H1 (cell line): ENCODE data around the gene ZBED5. TPM values are rescaled to one million over a fixed set of nuclear protein-coding genes. Genes with fewer than 3 reads are reported as not detected.

Experiments
- CTCF ChIA-PET: fragments of 300-600 bp; sonication (Branson Sonifier 250); formaldehyde crosslinking; loops from one replicate; lab custom pipeline; 2021; ENCODE audit not compliant: partially characterized antibody; lab: Charles Lee
- POLR2A ChIA-PET: fragments of 300-600 bp; sonication (Branson Sonifier 250); formaldehyde crosslinking; loops from one replicate; lab custom pipeline; 2021; ENCODE audit warnings: inconsistent platforms; ENCODE audit not compliant: partially characterized antibody; lab: Charles Lee
- DNase-seq, 2 experiments: peaks; one replicate each; pipeline versions ENCODE4 v3.0.0 to v3.0.0-alpha.2; 2010 to 2022; ENCODE audit warnings: low spot score in 2 of 2, low read depth in 1 of 2, mixed read lengths in 1 of 2
- FAIRE-seq: peaks from 2 replicates; lab custom pipeline; 2011; peaks lifted over from hg19 to GRCh38; lab: Jason Lieb, UNC
- H2AFZ ChIP-seq: 2 replicates; pipeline ENCODE4 v1.8.1; 2012; ENCODE audit warnings: low read length, inconsistent platforms
- H2AK5ac ChIP-seq: 2 replicates; pipeline ENCODE4 v1.6.1; 2013; ENCODE audit warnings: low read depth, low read length
- H2BK120ac ChIP-seq: replicated peaks from 2 replicates; pipeline ENCODE3; 2013; ENCODE audit warnings: low read depth, low read length, inconsistent platforms
- H2BK12ac ChIP-seq: 2 replicates; pipeline ENCODE4 v1.6.1; 2013; ENCODE audit warnings: low read depth, low read length
- H2BK15ac ChIP-seq: 2 replicates; pipeline ENCODE4 v1.6.1; 2013; ENCODE audit warnings: low read length
- H2BK20ac ChIP-seq: 2 replicates; pipeline ENCODE4 v1.6.1; 2013; ENCODE audit warnings: low read length
- H2BK5ac ChIP-seq: 2 replicates; pipeline ENCODE4 v1.6.1; 2013; ENCODE audit warnings: low read depth, low read length
- H3K14ac ChIP-seq: 2 replicates; pipeline ENCODE4 v1.6.1; 2013; ENCODE audit warnings: inconsistent platforms; ENCODE audit not compliant: insufficient read length
- H3K18ac ChIP-seq: 2 replicates; pipeline ENCODE4 v1.6.1; 2013; ENCODE audit warnings: low read length; ENCODE audit errors: extremely low read depth
- H3K23ac ChIP-seq: 2 replicates; pipeline ENCODE4 v1.6.1; 2013; ENCODE audit warnings: inconsistent platforms; ENCODE audit not compliant: insufficient read length
- H3K23me2 ChIP-seq: 2 replicates; pipeline ENCODE4 v1.6.1; 2013; ENCODE audit warnings: low read depth, low read length
- H3K27ac ChIP-seq: 2 replicates; pipeline ENCODE4 v1.6.1; 2011; ENCODE audit warnings: low read depth, low read length, inconsistent platforms
- H3K27me3 ChIP-seq, 4 experiments: replicated peaks in 1 of 4; 1 replicate in 1 of 4; 2 replicates in 3 of 4; pipeline versions ENCODE4 v1.6.1 to v1.8.1; 2011 to 2013; ENCODE audit warnings: low read length in 3 of 4, mild to moderate bottlenecking in 3 of 4, inconsistent platforms in 2 of 4, mixed read lengths in 2 of 4, moderate library complexity in 1 of 4; ENCODE audit not compliant: control insufficient read depth in 3 of 4, insufficient read depth in 3 of 4; ENCODE audit errors: extremely low read depth in 1 of 4
- H3K36me3 ChIP-seq, 4 experiments: 2 replicates each; pipeline versions ENCODE4 v1.6.1 to v1.8.1; 2011 to 2013; ENCODE audit warnings: mild to moderate bottlenecking in 4 of 4, low read length in 3 of 4, moderate library complexity in 2 of 4, control low read depth in 1 of 4, inconsistent platforms in 1 of 4; ENCODE audit not compliant: insufficient read depth in 4 of 4, control insufficient read depth in 2 of 4
- H3K4ac ChIP-seq: replicated peaks from 2 replicates; pipeline ENCODE3; 2013; ENCODE audit warnings: low read length, low read depth, mixed read lengths, inconsistent platforms; ENCODE audit not compliant: insufficient read length
- H3K4me1 ChIP-seq, 4 experiments: replicated peaks in 1 of 4; 1 replicate in 1 of 4; 2 replicates in 3 of 4; pipeline versions ENCODE4 v1.6.1 to v1.8.1; 2011 to 2013; ENCODE audit warnings: low read length in 3 of 4, inconsistent platforms in 2 of 4, mixed read lengths in 1 of 4; ENCODE audit not compliant: insufficient read depth in 4 of 4, control insufficient read depth in 3 of 4
- H3K4me2 ChIP-seq, 2 experiments: 2 replicates each; pipeline versions ENCODE4 v1.6.1 to v1.8.1; 2011 to 2013; ENCODE audit warnings: low read depth in 2 of 2, low read length in 2 of 2, control low read depth in 1 of 2, inconsistent platforms in 1 of 2, mild to moderate bottlenecking in 1 of 2; ENCODE audit not compliant: insufficient read depth in 1 of 2
- H3K4me3 ChIP-seq, 4 experiments: fragments of 200-600, 300-600 bp in 1 of 4; sonication (generic), shearing (Covaris generic), sonication (Bioruptor Twin) in 1 of 4; 2 replicates each; pipeline versions ENCODE4 v1.5.1 to v1.8.1; 2011 to 2016; ENCODE audit warnings: low read length in 4 of 4, low read depth in 3 of 4, control low read depth in 2 of 4, inconsistent platforms in 2 of 4, mild to moderate bottlenecking in 2 of 4, mixed read lengths in 1 of 4, moderate library complexity in 1 of 4; ENCODE audit not compliant: insufficient read depth in 2 of 4; ENCODE audit errors: extremely low read depth in 1 of 4
- H3K56ac ChIP-seq: replicated peaks from 2 replicates; pipeline ENCODE3; 2013; ENCODE audit warnings: low read depth, mild to moderate bottlenecking, mixed read lengths, low read length, inconsistent platforms; ENCODE audit not compliant: insufficient read length
- H3K79me1 ChIP-seq: 2 replicates; pipeline ENCODE4 v1.6.1; 2013; ENCODE audit warnings: low read depth, low read length, control low read depth
- H3K79me2 ChIP-seq, 2 experiments: 2 replicates each; pipeline versions ENCODE4 v1.6.1 to v1.8.1; 2012 to 2013; ENCODE audit warnings: low read length in 2 of 2, mild to moderate bottlenecking in 2 of 2, inconsistent platforms in 1 of 2; ENCODE audit not compliant: insufficient read depth in 2 of 2, control insufficient read depth in 1 of 2
- H3K9ac ChIP-seq, 4 experiments: replicated peaks in 1 of 4; 1 replicate in 1 of 4; 2 replicates in 3 of 4; pipeline versions ENCODE4 v1.6.1 to v1.8.1; 2011 to 2013; ENCODE audit warnings: low read depth in 3 of 4, low read length in 3 of 4, control low read depth in 2 of 4, mild to moderate bottlenecking in 2 of 4, moderate library complexity in 2 of 4, inconsistent platforms in 1 of 4; ENCODE audit errors: extremely low read depth in 1 of 4
- H3K9me3 ChIP-seq, 2 experiments: 2 replicates each; pipeline versions ENCODE4 v1.6.1 to v1.8.1; 2012 to 2013; ENCODE audit warnings: mild to moderate bottlenecking in 2 of 2, moderate library complexity in 2 of 2, control low read depth in 1 of 2, inconsistent platforms in 1 of 2, low read depth in 1 of 2, low read length in 1 of 2, mixed read lengths in 1 of 2; ENCODE audit not compliant: insufficient read depth in 2 of 2
- H4K20me1 ChIP-seq, 2 experiments: replicated peaks in 1 of 2; 2 replicates each; pipeline versions ENCODE3 to v1.8.1; 2011 to 2013; ENCODE audit warnings: inconsistent platforms in 2 of 2, low read length in 2 of 2, mild to moderate bottlenecking in 1 of 2; ENCODE audit not compliant: insufficient read depth in 2 of 2, control insufficient read depth in 1 of 2
- H4K5ac ChIP-seq: 2 replicates; pipeline ENCODE4 v1.6.1; 2013; ENCODE audit warnings: low read length, low read depth, mixed read lengths, inconsistent platforms; ENCODE audit not compliant: insufficient read length
- H4K8ac ChIP-seq: 2 replicates; pipeline ENCODE4 v1.8.0; 2013; ENCODE audit warnings: mild to moderate bottlenecking, moderate library complexity, low read length, inconsistent platforms; ENCODE audit not compliant: insufficient read depth; ENCODE audit errors: extremely low read depth
- H4K91ac ChIP-seq: replicated peaks from 2 replicates; pipeline ENCODE3; 2013; ENCODE audit warnings: low read length, mixed read lengths, inconsistent platforms; ENCODE audit not compliant: insufficient read length
- BACH1 ChIP-seq: IDR thresholded peaks from 2 replicates; pipeline ENCODE4 v1.6.1; 2012; ENCODE audit warnings: low read length, improper control_type of control experiment
- CBX8 ChIP-seq: fragments of 300-800, 300-1000 bp; sonication (generic); IDR thresholded peaks from 2 replicates; pipeline ENCODE4 v1.7.1; 2016; ENCODE audit warnings: low read depth, low read length, borderline replicate concordance
- CTCF ChIP-seq, 3 experiments: IDR thresholded peaks; 1 replicate in 2 of 3; 2 replicates in 1 of 3; pipeline versions ENCODE4 v1.5.1 to v1.6.1; 2011; ENCODE audit warnings: low read length in 3 of 3, mild to moderate bottlenecking in 3 of 3, inconsistent platforms in 2 of 3, low read depth in 1 of 3, moderate library complexity in 1 of 3; ENCODE audit not compliant: insufficient read depth in 1 of 3; ENCODE audit errors: control extremely low read depth in 1 of 3
- EP300 ChIP-seq, 2 experiments: IDR thresholded peaks; 1 replicate in 1 of 2; 2 replicates in 1 of 2; pipeline ENCODE4 v1.6.1; 2011 to 2012; ENCODE audit warnings: low read depth in 2 of 2, low read length in 2 of 2, mild to moderate bottlenecking in 2 of 2, borderline replicate concordance in 1 of 2, inconsistent platforms in 1 of 2, moderate library complexity in 1 of 2
- EZH2 ChIP-seq: fragments of 200-600 bp; sonication (generic); IDR thresholded peaks from 2 replicates; pipeline ENCODE4 v1.7.1; 2012; ENCODE audit warnings: low read depth, mild to moderate bottlenecking, moderate library complexity, low read length, inconsistent platforms; ENCODE audit not compliant: severe bottlenecking
- NANOG ChIP-seq: IDR thresholded peaks from 2 replicates; pipeline ENCODE4 v1.6.1; 2011; ENCODE audit warnings: low read length, low read depth, mild to moderate bottlenecking, inconsistent platforms; ENCODE audit not compliant: insufficient read depth, poor library complexity, severe bottlenecking
- POLR2A ChIP-seq, 2 experiments: IDR thresholded peaks; 1 replicate in 1 of 2; 2 replicates in 1 of 2; pipeline ENCODE4 v1.6.1; 2011; ENCODE audit warnings: low read depth in 2 of 2, low read length in 2 of 2, mild to moderate bottlenecking in 2 of 2; ENCODE audit errors: control extremely low read depth in 1 of 2
- SAP30 ChIP-seq: fragments of 300-600 bp; sonication (generic); IDR thresholded peaks from 2 replicates; pipeline ENCODE4 v1.7.1; 2012; ENCODE audit warnings: low read length, moderate library complexity, mild to moderate bottlenecking, inconsistent platforms; ENCODE audit not compliant: insufficient read depth, insufficient replicate concordance
- SP1 ChIP-seq: IDR thresholded peaks from 2 replicates; pipeline ENCODE4 v1.6.1; 2011; ENCODE audit warnings: low read depth, low read length
- SP2 ChIP-seq: IDR thresholded peaks from 2 replicates; pipeline ENCODE4 v1.6.1; 2012; ENCODE audit warnings: mild to moderate bottlenecking, low read length, inconsistent platforms
- WGBS, 2 experiments: shearing (Covaris generic) in 1 of 2; methylation state at CpG; one replicate each; pipeline versions ENCODE4 v1.1.6 to v1.1.7; 2013 to 2015; ENCODE audit warnings: low lambda C conversion rate in 2 of 2, mixed read lengths in 2 of 2, inconsistent platforms in 1 of 2, low coverage in 1 of 2, missing lambda C conversion rate in 1 of 2; ENCODE audit not compliant: insufficient replicate concordance in 2 of 2, insufficient coverage in 1 of 2, insufficient read length in 1 of 2; ENCODE audit errors: extremely low coverage in 1 of 2, missing lambda C conversion rate in 1 of 2; 5-methylcytosine and 5-hydroxymethylcytosine counted together
- polyA plus RNA-seq, 7 experiments: library from polyadenylated mRNA; depleted of rRNA in 3 of 7; stranded (reverse) in 5 of 7; unstranded in 2 of 7; fragments of >200 nt in 5 of 7; fragments of 200-250 nt in 2 of 7; gene quantifications; 1 replicate in 5 of 7; 2 replicates in 1 of 7; 4 replicates in 1 of 7; pipeline versions ENCODE4 v1.2.1 to v1.2.3, GENCODE V29; 2011 to 2013; ENCODE audit warnings: missing spikeins in 2 of 7, mixed read lengths in 2 of 7
- total RNA-seq: library from RNA; stranded (reverse); fragmentation: NEBNext Ultra II Directional; extraction: Animal tissue kit (Norgen Biotek cat#: 25700); gene quantifications from 2 replicates; pipeline ENCODE4 v1.2.1, GENCODE V29; 2021
- TF ChIP-seq, protein P1 (sequence below): IDR thresholded peaks from 2 replicates; pipeline ENCODE4 v1.6.1; 2012; ENCODE audit warnings: inconsistent platforms

Gene ZBED5
- total and polyA plus RNA-seq, 2 of the 8 experiments (the other 6 are each of a cell fraction or from before 2014, with no cell fraction given): 54.2 to 94.7 TPM

DNA sequence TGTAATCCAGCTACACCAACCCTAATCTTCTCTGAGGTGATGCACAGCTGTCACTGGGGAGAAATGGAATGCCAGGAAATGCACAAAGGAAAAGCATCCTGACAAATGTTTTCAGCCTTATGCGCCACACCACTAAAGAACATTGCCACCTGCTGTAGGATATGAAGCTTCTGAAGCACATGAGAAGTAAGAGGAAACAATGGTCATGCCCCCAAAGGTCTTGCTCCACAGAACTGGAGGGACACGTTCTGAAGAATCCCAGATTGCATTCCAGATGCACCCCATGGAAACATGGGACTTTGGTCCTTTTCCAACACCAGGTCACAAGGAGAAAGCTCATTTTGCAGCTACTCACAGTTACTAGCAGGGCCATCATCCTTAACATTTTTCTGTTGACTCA is 48.7 kb upstream of the ZBED5 start:
- Histone ChIP-seq H3K9me3 (no peaks in the 10 kb centered on the region), H3K79me2 (no peaks in the 10 kb centered on the region), H3K36me3 (no peaks in the 10 kb centered on the region), H3K23ac (no peak overlapping the region), H3K18ac (no peak overlapping the region), H2BK120ac (no peak overlapping the region), H3K14ac (no peak overlapping the region), H2BK12ac (0 out of 2 replicates have a peak overlapping the region, but pooled peaks have one; percentile 19), H4K8ac (no peak overlapping the region), H3K56ac (no peak overlapping the region), H2AFZ (no peak overlapping the region), H4K5ac (no peak overlapping the region), H3K4ac (no peak overlapping the region), H3K9ac (no peak overlapping the region), H3K27me3 (no peaks in the 10 kb centered on the region), H2BK20ac (no peak overlapping the region), H3K79me1 (no peaks in the 10 kb centered on the region), H2AK5ac (no peak overlapping the region), H2BK15ac (no peak overlapping the region), H3K4me1 (peaks cover 3 to 9% (median 6%) of the 10 kb centered on the region in 4 experiments; a peak in 4 of 7 replicates), H3K27ac (no peak overlapping the region), H4K91ac (no peak overlapping the region), H3K23me2 (peaks cover 4% of the 10 kb centered on the region; the same call in 1 of the 2 replicates), H3K4me3 (no peak overlapping the region), H3K4me2 (no peak overlapping the region), H4K20me1 (no peaks in the 10 kb centered on the region), H2BK5ac (no peak overlapping the region)
- DNase-seq: no peak
- POLR2A ChIA-PET: interaction anchor here (1.1 to 1.8 kb wide), 3 partner anchors 21 to 97 kb away, joined by 4 to 7 read pairs (median 7); partner anchors contain the start of gene EIF4G2
- CTCF ChIA-PET: interaction anchor here (0.6 to 1.7 kb wide), 6 partner anchors 10 to 137 kb away, joined by 3 to 6 read pairs (median 4); no protein-coding TSS in a partner anchor
- 76% methylated on average over 2 of the region's 2 CpGs; no CpG with 5 or more reads in 1 of the 2 experiments for WGBS, 2 experiments
- no peak for FAIRE-seq
- TF ChIP-seq CTCF (IDR thresholded peaks at IDR 0.05; ENCODE audit: control extremely low read depth in 1 of 3, insufficient read depth in 1 of 3, low read depth in 1 of 3, low read length in 3 of 3) (no peak), CBX8 (no peak), SAP30 (no peak), NANOG (no peak), EP300 (IDR thresholded peaks at IDR 0.05; ENCODE audit: borderline replicate concordance in 1 of 2, low read depth in 2 of 2, low read length in 2 of 2) (no peak), EZH2 (no peak), SP2 (no peak), SP1 (no peak), BACH1 (no peak), POLR2A (IDR thresholded peaks at IDR 0.05; ENCODE audit: control extremely low read depth in 1 of 2, low read depth in 2 of 2, low read length in 2 of 2) (no peak)
- TF ChIP-seq, protein P1, sequence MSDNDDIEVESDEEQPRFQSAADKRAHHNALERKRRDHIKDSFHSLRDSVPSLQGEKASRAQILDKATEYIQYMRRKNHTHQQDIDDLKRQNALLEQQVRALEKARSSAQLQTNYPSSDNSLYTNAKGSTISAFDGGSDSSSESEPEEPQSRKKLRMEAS: no peak
